Central memory CD8-positive, alpha-beta T cell (primary cell): ENCODE results near the gene TENT4B.
"Not testable (repeated sequence)": the region's sequence is repeated elsewhere in the genome, so short reads cannot be mapped to it uniquely, and the experiment has no call there.

ENCODE experiments used
- ATAC-seq: fragments of 150-1000 bp; cut with Tn5 transposase; replicated peaks from 2 replicates; pipeline ENCODE4 v1.10.0; 2022; ENCODE audit warnings: mild to moderate bottlenecking, moderate FRiP score, moderate number of reproducible peaks; ENCODE audit not compliant: poor library complexity, severe bottlenecking; ENCODE audit errors: extremely low read depth
- DNase-seq, 2 donors: peaks; one replicate each; pipeline ENCODE4 v3.0.0; 2021; ENCODE audit warnings: low spot score in 2 of 2
- H3K27ac Mint-ChIP-seq: one replicate; pipeline ENCODE4 v1.8.0; 2022; ENCODE audit warnings: low read depth, mild to moderate bottlenecking, moderate library complexity, mixed read lengths
- H3K27me3 Mint-ChIP-seq: one replicate; pipeline ENCODE4 v1.8.0; 2022; ENCODE audit warnings: mixed read lengths
- H3K36me3 Mint-ChIP-seq: one replicate; pipeline ENCODE4 v1.8.0; 2022; ENCODE audit warnings: mild to moderate bottlenecking, moderate library complexity, mixed read lengths; ENCODE audit not compliant: insufficient read depth
- H3K4me1 Mint-ChIP-seq: one replicate; pipeline ENCODE4 v1.8.0; 2022; ENCODE audit warnings: mixed read lengths
- H3K4me3 Mint-ChIP-seq: one replicate; pipeline ENCODE4 v1.8.0; 2022; ENCODE audit warnings: mild to moderate bottlenecking, moderate library complexity, mixed read lengths
- H3K9me3 Mint-ChIP-seq: one replicate; pipeline ENCODE4 v1.8.0; 2022; ENCODE audit warnings: mixed read lengths

The TENT4B gene

DNA sequence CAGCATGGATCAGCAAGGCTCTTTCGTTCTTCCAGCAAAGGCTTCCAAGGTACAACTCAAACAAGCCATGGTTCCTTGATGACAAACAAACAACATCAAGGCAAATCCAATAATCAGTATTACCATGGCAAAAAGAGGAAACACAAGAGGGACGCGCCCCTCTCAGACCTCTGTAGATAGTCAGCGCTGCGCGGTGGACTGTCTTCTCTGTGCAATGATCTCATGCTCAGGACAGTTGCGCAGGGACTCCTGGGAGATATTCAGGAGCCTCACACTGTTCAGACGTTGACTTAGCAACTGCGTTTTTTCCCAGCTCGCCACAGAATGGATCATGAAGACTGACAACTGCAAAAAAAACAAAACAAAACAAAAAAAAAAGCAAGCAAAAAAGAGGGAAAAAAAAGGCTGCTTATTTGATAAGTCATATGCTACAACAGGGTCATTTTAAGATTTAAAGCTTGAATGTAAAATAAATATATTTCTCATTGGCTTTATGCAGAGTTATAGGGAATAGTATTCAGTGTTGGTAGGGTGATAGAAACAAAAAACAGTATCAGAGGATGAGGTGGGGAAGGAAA lies 76.1 kb downstream of the TENT4B start:
- no peak for ATAC-seq
- no peak for DNase-seq
- H3K27me3 Mint-ChIP-seq: no peaks in the 10 kb centered on the region
- no peaks in the 10 kb centered on the region for H3K9me3 Mint-ChIP-seq
- peaks cover 38% of the 10 kb centered on the region for H3K36me3 Mint-ChIP-seq
- no peak overlapping the region for H3K4me3 Mint-ChIP-seq
- H3K27ac Mint-ChIP-seq: no peak overlapping the region
- H3K4me1 Mint-ChIP-seq: no peaks in the 10 kb centered on the region

DNA sequence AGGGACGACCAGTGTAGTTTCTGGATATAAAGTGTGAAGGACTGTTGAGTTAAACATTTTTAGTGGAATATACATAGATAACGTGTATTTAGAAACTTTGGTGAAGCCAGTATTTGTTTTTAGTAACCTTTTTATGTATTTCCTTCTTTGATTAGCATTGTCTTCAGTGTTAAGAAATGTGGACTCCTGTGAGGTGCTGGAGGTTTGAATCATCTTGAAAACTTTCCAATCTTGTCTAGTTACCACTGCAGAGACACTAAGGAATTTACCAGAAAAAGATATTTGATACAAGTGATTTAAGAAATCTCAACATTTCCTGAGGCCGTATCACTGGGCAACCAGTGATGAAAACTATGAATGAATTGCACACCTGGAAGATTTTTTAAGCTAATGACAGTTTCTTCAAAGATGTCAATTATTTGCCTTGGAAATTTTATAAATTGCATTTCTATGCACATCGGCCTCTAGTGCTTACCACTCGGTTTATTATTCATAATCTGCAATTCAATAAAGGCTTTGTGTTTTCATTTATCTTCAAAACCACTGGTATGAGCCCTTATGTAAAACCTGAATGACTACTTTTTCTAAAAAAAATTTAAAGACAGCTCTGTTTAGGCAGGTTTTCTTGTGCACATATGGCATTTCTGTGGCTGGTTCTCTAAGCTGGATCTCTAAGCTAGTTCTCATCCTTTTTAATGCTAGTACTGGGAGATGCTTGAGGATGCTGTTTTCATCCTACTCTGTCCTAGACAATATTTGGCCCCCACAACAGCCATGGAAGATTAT lies 81.9 kb downstream of the TENT4B start:
- Mint-ChIP-seq H3K4me3 (no peak overlapping the region), H3K36me3 (peaks cover 10% of the 10 kb centered on the region), H3K4me1 (no peaks in the 10 kb centered on the region), H3K27me3 (no peaks in the 10 kb centered on the region), H3K27ac (no peak overlapping the region), H3K9me3 (no peaks in the 10 kb centered on the region)
- ATAC-seq: no peak
- no peak for DNase-seq

DNA sequence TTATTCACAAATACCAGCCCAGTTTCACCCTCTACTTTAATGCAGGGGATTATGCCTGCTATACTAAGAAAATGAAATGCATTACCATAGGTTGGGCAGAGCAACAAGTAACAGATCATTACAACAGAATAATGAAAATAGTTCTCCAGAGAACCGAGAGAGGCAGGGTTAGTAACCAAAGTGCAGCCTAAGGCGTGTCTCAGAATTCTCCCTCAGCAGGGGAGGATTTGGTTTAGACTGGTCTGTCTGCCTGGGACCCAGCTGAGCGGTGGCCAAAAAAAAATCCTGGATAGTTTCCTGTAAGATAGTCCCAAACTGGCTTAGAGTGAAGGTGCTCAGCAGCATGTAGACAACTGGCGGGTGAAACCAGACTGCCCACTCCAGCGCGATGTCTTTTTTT lies 82.5 kb downstream of the TENT4B start:
- H3K27me3 Mint-ChIP-seq: no peaks in the 10 kb centered on the region
- H3K27ac Mint-ChIP-seq: no peak overlapping the region
- H3K4me1 Mint-ChIP-seq: no peaks in the 10 kb centered on the region
- H3K9me3 Mint-ChIP-seq: no peaks in the 10 kb centered on the region
- peaks cover 6% of the 10 kb centered on the region for H3K36me3 Mint-ChIP-seq
- ATAC-seq: no peak
- no peak overlapping the region for H3K4me3 Mint-ChIP-seq
- DNase-seq: no peak

DNA sequence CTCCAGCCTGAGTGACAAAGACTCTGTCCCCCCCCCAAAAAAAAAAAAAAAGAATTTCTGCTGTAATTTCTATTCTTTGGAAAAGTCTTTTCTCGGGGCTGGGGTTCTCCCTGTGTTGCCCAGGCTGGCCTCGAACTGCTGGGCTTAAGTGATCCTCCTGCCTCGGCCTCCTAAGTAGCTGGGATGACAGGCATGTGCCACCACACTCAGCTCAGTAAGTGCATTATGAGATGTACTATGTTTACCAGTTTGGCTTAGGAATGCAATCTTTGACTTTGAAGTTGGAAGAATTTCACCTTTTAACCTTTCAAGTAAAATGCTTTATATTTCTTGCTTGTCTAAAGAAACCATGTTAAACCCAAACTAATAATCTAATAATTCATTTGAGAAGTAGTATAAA lies 85.2 kb downstream of the TENT4B start:
- Mint-ChIP-seq H3K27ac (no peak overlapping the region), H3K27me3 (no peaks in the 10 kb centered on the region), H3K4me1 (no peaks in the 10 kb centered on the region), H3K9me3 (no peaks in the 10 kb centered on the region), H3K4me3 (no peak overlapping the region), H3K36me3 (peaks cover 3% of the 10 kb centered on the region)
- no peak for DNase-seq
- ATAC-seq: no peak

DNA sequence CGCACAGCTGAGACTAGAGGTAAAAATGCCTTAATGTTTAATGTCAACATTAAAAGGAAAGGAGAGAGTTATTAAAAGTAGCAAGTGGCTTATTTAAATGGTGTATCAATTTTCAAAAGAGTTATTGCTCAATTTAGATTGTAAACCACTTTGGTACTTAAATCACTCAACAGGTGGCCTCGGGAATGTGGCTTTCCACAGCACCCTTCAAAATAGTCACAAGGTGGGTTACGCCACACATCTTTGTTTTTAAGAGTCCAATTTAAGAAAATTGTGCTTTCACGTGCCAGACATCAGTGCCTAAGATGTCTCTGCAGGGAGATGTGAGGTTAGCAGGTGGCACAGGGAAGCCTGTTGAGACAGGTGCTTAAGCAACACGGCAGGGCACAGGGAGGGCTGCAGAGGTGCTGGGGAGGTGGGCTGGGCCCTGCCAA lies 85.8 kb downstream of the TENT4B start:
- Mint-ChIP-seq H3K36me3 (peaks cover 2% of the 10 kb centered on the region), H3K9me3 (no peaks in the 10 kb centered on the region), H3K27me3 (no peaks in the 10 kb centered on the region), H3K27ac (no peak overlapping the region), H3K4me1 (no peaks in the 10 kb centered on the region), H3K4me3 (no peak overlapping the region)
- DNase-seq (no peak), ATAC-seq (no peak)

DNA sequence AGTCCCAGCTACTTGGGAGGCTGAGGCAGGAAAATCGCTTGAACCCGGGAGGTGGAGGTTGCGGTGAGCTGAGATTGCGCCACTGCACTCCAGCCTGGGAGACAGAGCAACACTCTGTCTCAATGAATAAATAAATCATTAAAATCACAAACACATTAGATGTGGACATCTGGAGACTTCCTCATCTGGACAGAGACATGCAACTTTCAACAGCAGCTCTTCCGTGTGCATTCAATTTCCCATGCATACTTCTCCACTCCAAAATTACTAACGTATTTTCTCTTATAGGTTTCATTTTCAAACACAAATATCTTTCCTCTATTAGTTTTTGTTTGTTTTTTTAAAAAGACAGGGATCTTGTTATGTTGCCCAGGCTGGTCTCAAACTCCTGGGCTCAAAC lies 89.9 kb downstream of the TENT4B start:
- H3K27me3 Mint-ChIP-seq, H3K9me3 Mint-ChIP-seq, H3K4me3 Mint-ChIP-seq, ATAC-seq, H3K27ac Mint-ChIP-seq, H3K36me3 Mint-ChIP-seq, DNase-seq: not testable (repeated sequence)
- H3K4me1 Mint-ChIP-seq: peaks cover 13% of the 10 kb centered on the region

DNA sequence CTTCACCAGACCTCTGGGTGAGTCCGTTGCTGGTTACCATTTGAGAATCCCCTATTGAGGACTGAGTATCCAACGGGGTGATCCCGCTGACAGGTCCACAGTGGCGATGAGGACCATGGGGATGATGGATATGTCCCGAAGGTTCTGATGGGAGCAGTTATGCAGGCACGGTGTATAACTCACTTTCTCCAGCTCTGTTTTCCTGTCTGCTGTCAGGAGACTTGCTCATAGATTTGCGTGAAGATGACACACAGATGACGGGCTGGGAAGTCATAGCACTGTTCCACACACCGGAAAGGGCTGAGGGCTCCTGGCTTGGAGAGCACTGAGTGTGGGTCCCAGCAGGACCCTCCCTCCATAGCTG lies 91.0 kb downstream of the TENT4B start:
- no peak overlapping the region for H3K4me3 Mint-ChIP-seq
- no peak for DNase-seq
- H3K4me1 Mint-ChIP-seq: peaks cover 13% of the 10 kb centered on the region
- no peaks in the 10 kb centered on the region for H3K27me3 Mint-ChIP-seq
- peaks cover 3% of the 10 kb centered on the region for H3K36me3 Mint-ChIP-seq
- no peak for ATAC-seq
- H3K9me3 Mint-ChIP-seq: no peaks in the 10 kb centered on the region
- H3K27ac Mint-ChIP-seq: no peak overlapping the region

DNA sequence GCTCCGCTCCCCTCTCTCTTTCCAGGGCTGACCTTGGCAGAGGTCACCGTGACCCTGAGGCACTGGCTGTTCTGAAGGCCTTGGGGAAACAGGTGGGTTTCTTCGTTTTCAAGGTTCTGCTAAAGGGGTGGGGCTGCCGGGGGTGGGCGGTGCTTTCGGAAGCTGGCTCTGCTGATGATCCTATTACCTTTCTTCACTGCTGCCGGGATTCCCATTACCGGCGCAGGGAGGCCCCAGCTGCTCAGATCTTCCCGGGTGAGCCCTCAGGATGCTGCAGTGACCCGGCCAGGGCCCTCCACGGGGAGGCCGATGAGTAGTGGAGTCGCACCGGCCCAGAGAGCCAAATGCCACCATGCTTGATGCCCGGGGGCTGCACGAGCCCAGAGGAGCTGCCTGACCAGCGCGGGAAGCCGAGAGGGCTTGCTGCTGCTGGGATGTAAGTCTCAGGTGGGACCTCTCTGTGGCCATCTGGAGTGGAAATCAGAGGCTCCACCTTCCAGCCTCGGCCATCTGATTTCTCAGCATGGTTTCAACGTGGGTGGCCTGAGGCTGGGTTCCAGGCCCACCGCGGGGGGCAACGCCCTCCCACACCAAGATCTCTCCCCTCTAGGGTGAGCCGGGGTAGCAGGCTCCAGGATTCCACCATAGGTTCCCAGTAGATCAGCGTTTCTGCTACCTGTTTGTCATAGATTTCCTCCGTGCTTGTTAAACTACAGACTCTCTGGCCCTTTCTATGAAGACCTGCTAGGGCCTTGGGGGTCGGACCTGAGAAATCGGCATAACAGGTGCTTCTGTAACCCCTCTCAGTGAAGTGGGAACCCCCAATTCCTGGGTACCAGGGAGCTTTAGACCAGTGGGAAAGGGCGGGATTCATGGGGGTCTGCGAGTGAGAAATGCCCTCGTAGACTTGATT lies 91.7 kb downstream of the TENT4B start:
- no peaks in the 10 kb centered on the region for H3K9me3 Mint-ChIP-seq
- H3K27ac Mint-ChIP-seq: peak overlapping the region; percentile 67
- peaks cover 3% of the 10 kb centered on the region for H3K36me3 Mint-ChIP-seq
- ATAC-seq (no peak), DNase-seq (no peak)
- peaks cover 13% of the 10 kb centered on the region for H3K4me1 Mint-ChIP-seq
- H3K4me3 Mint-ChIP-seq: peak overlapping the region; percentile 75
- H3K27me3 Mint-ChIP-seq: no peaks in the 10 kb centered on the region

DNA sequence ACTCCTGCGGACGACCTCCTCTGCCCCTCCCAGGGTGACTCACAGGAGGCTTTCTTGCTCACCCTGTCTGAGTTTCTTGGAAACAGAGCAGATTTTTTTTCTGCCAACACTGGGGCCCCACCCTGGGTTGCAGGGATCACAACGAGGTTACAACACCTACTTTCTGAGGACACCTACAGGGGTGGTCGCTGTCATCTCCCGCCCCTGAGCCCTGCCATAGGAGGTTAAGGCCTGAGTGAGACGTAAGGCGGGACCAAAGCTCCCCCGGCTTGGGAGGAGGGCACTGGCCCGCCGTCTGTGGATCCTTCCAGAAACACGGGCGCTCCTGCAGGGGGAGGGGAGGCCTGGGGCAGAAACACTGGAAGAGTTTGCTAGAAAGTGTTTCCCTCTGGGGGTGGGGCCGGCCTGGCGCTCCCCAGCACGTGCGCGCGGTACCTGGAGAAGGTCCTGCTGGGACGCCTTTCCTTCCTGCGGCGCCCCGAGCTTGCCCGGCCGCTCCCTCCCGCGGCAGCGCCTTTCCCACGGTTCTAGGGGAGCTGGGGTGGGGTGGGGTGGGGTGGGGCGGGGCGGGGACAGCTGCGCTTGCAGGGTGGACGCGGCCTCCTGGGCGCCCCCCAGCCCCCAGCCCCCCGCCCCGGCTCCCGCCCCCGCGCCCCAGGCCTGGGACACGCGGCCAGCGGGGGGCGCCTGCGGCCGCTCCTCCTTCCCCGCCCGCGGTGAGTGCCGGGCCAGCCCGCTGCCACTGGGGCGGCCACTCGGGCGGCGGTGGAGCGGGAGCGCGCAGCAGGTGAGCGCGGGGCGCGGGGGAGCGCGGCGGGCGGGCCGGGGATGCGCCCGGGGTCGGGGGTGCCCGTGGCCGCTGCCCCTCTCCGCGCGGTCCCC lies 92.6 kb downstream of the TENT4B start:
- peak; percentile 70 for ATAC-seq
- DNase-seq: no peak
- Mint-ChIP-seq H3K27ac (peak overlapping the region; percentile 67), H3K4me3 (peak overlapping the region; percentile 75), H3K9me3 (no peaks in the 10 kb centered on the region), H3K4me1 (peaks cover 13% of the 10 kb centered on the region), H3K27me3 (no peaks in the 10 kb centered on the region), H3K36me3 (peaks cover 3% of the 10 kb centered on the region)

DNA sequence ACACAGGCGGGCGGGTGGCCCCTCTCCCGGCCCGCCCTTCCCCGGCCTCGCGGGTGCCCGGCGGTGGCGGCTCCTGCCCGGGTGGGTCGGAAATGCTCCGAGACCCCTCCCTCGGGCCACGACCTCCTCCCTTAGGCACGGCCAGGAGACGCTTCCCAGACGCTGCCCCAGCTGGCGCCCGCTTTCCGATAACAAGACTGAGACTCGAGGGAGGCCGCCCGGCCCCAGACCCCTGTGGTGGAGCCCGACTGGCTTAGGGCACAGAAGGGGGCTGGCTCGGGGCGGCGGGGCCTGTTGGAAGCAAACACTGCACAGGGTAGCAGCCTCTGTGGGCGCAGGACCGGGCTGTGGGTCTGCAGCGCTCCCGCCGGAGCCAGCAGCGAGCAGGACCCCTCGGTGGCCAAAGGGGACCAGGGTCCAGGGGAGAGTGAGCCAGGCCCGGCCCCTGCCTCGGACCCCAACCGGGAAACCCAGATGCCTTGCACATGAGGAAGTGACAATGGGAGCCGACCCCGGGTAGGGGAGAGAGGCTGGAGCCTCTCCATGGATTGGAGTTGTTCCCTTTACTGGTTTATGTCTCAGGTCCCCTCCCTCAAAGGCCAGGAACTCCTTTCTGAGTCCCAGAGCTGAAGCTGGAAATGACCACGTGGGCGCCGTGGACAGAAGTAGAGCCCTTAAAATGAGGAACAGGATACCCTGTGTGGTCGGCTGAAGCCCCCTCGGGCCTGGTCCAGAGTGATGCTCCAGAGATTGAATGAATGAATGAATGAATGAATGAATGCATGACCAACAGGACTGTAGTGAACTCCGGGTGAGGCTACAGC lies 93.4 kb downstream of the TENT4B start:
- Mint-ChIP-seq H3K9me3 (no peaks in the 10 kb centered on the region), H3K4me1 (peaks cover 13% of the 10 kb centered on the region), H3K27ac (no peak overlapping the region), H3K27me3 (no peaks in the 10 kb centered on the region), H3K4me3 (peak overlapping the region; percentile 74), H3K36me3 (peaks cover 3% of the 10 kb centered on the region)
- no peak for DNase-seq
- no peak for ATAC-seq

DNA sequence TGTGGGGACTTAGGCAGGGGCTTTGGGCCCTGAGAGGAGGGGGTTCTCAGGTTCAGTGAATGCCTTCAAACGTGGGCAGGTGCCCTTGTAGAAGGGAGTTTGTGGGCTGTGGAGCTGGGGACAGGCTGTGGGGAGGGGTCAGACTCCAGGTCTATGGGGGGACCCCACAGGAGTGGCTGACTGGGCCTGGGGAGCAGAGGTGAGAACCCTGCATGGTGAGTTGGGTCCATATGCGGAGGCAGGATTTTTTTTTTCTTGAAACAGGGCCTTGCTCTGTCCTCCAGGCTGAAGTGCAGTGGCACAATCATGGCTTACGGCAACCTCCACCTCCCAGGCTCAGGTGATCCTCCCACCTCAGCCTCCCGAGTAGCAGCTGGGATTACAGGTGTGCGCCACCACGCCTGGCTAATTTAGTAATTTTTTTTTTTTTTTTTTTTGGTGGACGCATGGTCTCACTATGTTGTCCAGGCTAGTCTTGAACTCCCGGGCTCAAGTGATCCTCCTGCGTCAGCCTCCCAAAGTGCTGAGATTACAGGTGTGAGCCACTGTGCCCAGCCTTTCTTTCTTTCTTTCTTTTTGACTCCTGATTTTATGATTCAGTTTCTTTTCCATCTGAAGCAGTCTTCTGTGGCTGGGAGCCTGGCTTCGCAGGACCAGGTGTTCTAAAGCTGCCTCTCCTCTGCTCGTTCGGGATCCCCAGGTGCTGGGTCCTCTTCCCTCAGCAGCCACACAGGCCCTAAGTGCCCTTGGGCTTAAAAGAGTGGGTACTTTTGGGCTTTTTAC lies 94.2 kb downstream of the TENT4B start:
- peak overlapping the region; percentile 74 for H3K4me3 Mint-ChIP-seq
- H3K36me3 Mint-ChIP-seq: peaks cover 3% of the 10 kb centered on the region
- H3K27ac Mint-ChIP-seq: no peak overlapping the region
- H3K27me3 Mint-ChIP-seq: no peaks in the 10 kb centered on the region
- peaks cover 13% of the 10 kb centered on the region for H3K4me1 Mint-ChIP-seq
- H3K9me3 Mint-ChIP-seq: no peaks in the 10 kb centered on the region
- DNase-seq: no peak
- ATAC-seq: no peak
